ENCODE data around the gene FAM237B. TPM values are rescaled to one million over a fixed set of nuclear protein-coding genes. Genes with fewer than 3 reads are reported as not detected.
A peak's percentile ranks its signal among the peaks of the same experiment; 100 is the strongest.

The FAM237B gene
- total and polyA plus RNA-seq, 2 of the 13 experiments (the other 11 are each of a cell fraction or from before 2014, with no cell fraction given) = not detected

GRCh38 chr7:90346336-90347125 lies 25.4 kb upstream of the FAM237B start, which contains the start of gene GTPBP10 (continued):
- peak; percentile 99 for TF ChIP-seq ARID4A (CRISPR knock-in tag; IDR thresholded peaks at IDR 0.05; ENCODE audit: borderline replicate concordance)
- no peak for TF ChIP-seq MTF1 (CRISPR knock-in tag; IDR thresholded peaks at IDR 0.05)
- no peak for TF ChIP-seq ZNF841 (CRISPR knock-in tag; IDR thresholded peaks at IDR 0.05; ENCODE audit: borderline replicate concordance)
- no peak for TF ChIP-seq BRD4 (CRISPR knock-in tag; IDR thresholded peaks at IDR 0.05)
- 0 out of 2 replicates have a peak, but pooled peaks have one; percentile 30 for TF ChIP-seq HNRNPL (IDR thresholded peaks at IDR 0.05; ENCODE audit: low read depth, low read length)
- TF ChIP-seq FOXK2 (IDR thresholded peaks at IDR 0.05) = peak; percentile 85
- no peak for TF ChIP-seq FOXJ3 (CRISPR knock-in tag; IDR thresholded peaks at IDR 0.05; ENCODE audit: borderline replicate concordance)
- TF ChIP-seq KDM1A (CRISPR knock-in tag; IDR thresholded peaks at IDR 0.05) = no peak
- TF ChIP-seq HNRNPK (IDR thresholded peaks at IDR 0.05; ENCODE audit: low read depth, low read length, poor library complexity, severe bottlenecking) = no peak
- no peak for TF ChIP-seq CREB3 (CRISPR knock-in tag; IDR thresholded peaks at IDR 0.05)
- 0 out of 2 replicates have a peak, but pooled peaks have one; percentile 46 for TF ChIP-seq MIER3 (CRISPR knock-in tag; IDR thresholded peaks at IDR 0.05; ENCODE audit: borderline replicate concordance)
- TF ChIP-seq GABPB1 (CRISPR knock-in tag; IDR thresholded peaks at IDR 0.05) = peak; percentile 92
- no peak for TF ChIP-seq SOX6 (IDR thresholded peaks at IDR 0.05)
- TF ChIP-seq SOX6 (CRISPR knock-in tag; IDR thresholded peaks at IDR 0.05) = peak; percentile 82
- TF ChIP-seq HIVEP1 (CRISPR knock-in tag; IDR thresholded peaks at IDR 0.05) = peak; percentile 69; the same call in 1 of the 2 replicates
- no peak for TF ChIP-seq HNRNPUL1 (IDR thresholded peaks at IDR 0.05; ENCODE audit: low read depth, low read length)
- TF ChIP-seq GPN1 (CRISPR knock-in tag; IDR thresholded peaks at IDR 0.05; ENCODE audit: borderline replicate concordance) = no peak
- no peak for TF ChIP-seq U2AF2 (IDR thresholded peaks at IDR 0.05; ENCODE audit: low read depth, low read length)
- TF ChIP-seq SOX13 (IDR thresholded peaks at IDR 0.05) = no peak
- TF ChIP-seq SOX13 (CRISPR knock-in tag; conservative IDR thresholded peaks at IDR 0.05 in 1 of 2, IDR thresholded peaks at IDR 0.05 in 1 of 2) = peak in 1 of 2 experiments; percentile 32; a peak in 1 of 4 replicates
- no peak for TF ChIP-seq ZFP82 (CRISPR knock-in tag; IDR thresholded peaks at IDR 0.05; ENCODE audit: borderline replicate concordance)
- no peak for TF ChIP-seq ZBTB37 (CRISPR knock-in tag; IDR thresholded peaks at IDR 0.05)
- no peak for TF ChIP-seq MATR3 (CRISPR knock-in tag; IDR thresholded peaks at IDR 0.05)
- no peak for TF ChIP-seq PLSCR1 (CRISPR knock-in tag; IDR thresholded peaks at IDR 0.05; ENCODE audit: borderline replicate concordance)
